Mesendoderm (in vitro differentiated cells): ENCODE results near the gene RASA4B.
"Not testable (repeated sequence)": the region's sequence is repeated elsewhere in the genome, so short reads cannot be mapped to it uniquely, and the experiment has no call there.

ENCODE experiments used
- DNase-seq: peaks from one replicate; pipeline ENCODE4 v3.0.0; 2013
- H2AK5ac ChIP-seq: 2 replicates; pipeline ENCODE4 v1.6.1; 2013; ENCODE audit warnings: low read length, inconsistent platforms
- H2BK120ac ChIP-seq: 2 replicates; pipeline ENCODE4 v1.6.1; 2013; ENCODE audit warnings: low read depth, mild to moderate bottlenecking, low read length, moderate library complexity, mixed read lengths
- H2BK15ac ChIP-seq: replicated peaks from 2 replicates; pipeline ENCODE4 v1.6.1; 2013; ENCODE audit warnings: low read depth, mild to moderate bottlenecking, moderate library complexity
- H2BK5ac ChIP-seq: 2 replicates; pipeline ENCODE4 v1.6.1; 2013; ENCODE audit warnings: low read length, inconsistent platforms
- H3K18ac ChIP-seq: 2 replicates; pipeline ENCODE4 v1.6.1; 2013; ENCODE audit warnings: mild to moderate bottlenecking, low read length, mixed read lengths
- H3K23ac ChIP-seq: one replicate; pipeline ENCODE4 v1.6.1; 2013; ENCODE audit warnings: low read length
- H3K27ac ChIP-seq: 2 replicates; pipeline ENCODE4 v1.5.1; 2013; ENCODE audit warnings: low read depth, mild to moderate bottlenecking, inconsistent platforms, low read length, moderate library complexity
- H3K27me3 ChIP-seq: 2 replicates; pipeline ENCODE4 v1.6.1; 2013; ENCODE audit warnings: low read length, control low read depth, mild to moderate bottlenecking, inconsistent platforms; ENCODE audit not compliant: insufficient read depth, poor library complexity
- H3K36me3 ChIP-seq: 2 replicates; pipeline ENCODE4 v1.6.1; 2013; ENCODE audit warnings: low read length, inconsistent platforms; ENCODE audit not compliant: control insufficient read depth, insufficient read depth
- H3K4ac ChIP-seq: one replicate; pipeline ENCODE4 v1.6.1; 2013; ENCODE audit warnings: low read depth, mild to moderate bottlenecking, low read length, moderate library complexity
- H3K4me1 ChIP-seq: 2 replicates; pipeline ENCODE4 v1.6.1; 2013; ENCODE audit warnings: low read depth, low read length, inconsistent platforms; ENCODE audit not compliant: control insufficient read depth
- H3K4me2 ChIP-seq: 2 replicates; pipeline ENCODE4 v1.6.1; 2013; ENCODE audit warnings: low read length
- H3K4me3 ChIP-seq: 2 replicates; pipeline ENCODE4 v1.5.1; 2013; ENCODE audit warnings: mild to moderate bottlenecking, low read length
- H3K56ac ChIP-seq: one replicate; pipeline ENCODE4 v1.6.1; 2013; ENCODE audit warnings: low read length
- H3K79me1 ChIP-seq: 2 replicates; pipeline ENCODE4 v1.6.1; 2013; ENCODE audit warnings: low read length, inconsistent platforms
- H3K79me2 ChIP-seq: 2 replicates; pipeline ENCODE4 v1.6.1; 2013; ENCODE audit warnings: mild to moderate bottlenecking, low read length; ENCODE audit not compliant: control insufficient read depth, insufficient read depth
- H3K9ac ChIP-seq: 2 replicates; pipeline ENCODE4 v1.6.1; 2013; ENCODE audit warnings: low read length, inconsistent platforms
- H4K5ac ChIP-seq: one replicate; pipeline ENCODE4 v1.6.1; 2013; ENCODE audit warnings: low read length
- H4K8ac ChIP-seq: one replicate; pipeline ENCODE4 v1.6.1; 2013; ENCODE audit warnings: low read depth, mild to moderate bottlenecking, control low read depth, low read length, moderate library complexity
- WGBS: extraction: QIAGEN DNeasy Blood & Tissue Kit; methylation state at CpG from one replicate; pipeline ENCODE4 v1.1.7; 2013; ENCODE audit warnings: low lambda C conversion rate, missing lambda C conversion rate; ENCODE audit not compliant: insufficient coverage; ENCODE audit errors: extremely low coverage; 5-methylcytosine and 5-hydroxymethylcytosine counted together

The RASA4B gene

GRCh38 chr7:102455596-102455995 is 62.0 kb downstream of the RASA4B start:
- DNase-seq = no peak

GRCh38 chr7:102454932-102455331 is 62.6 kb downstream of the RASA4B start:
- not testable (repeated sequence) for H3K79me2 ChIP-seq, H2BK120ac ChIP-seq, H3K36me3 ChIP-seq, H3K9ac ChIP-seq, H2AK5ac ChIP-seq, H3K27me3 ChIP-seq, H3K18ac ChIP-seq, DNase-seq, H3K23ac ChIP-seq, H3K4ac ChIP-seq, H3K79me1 ChIP-seq, H3K4me1 ChIP-seq, H3K56ac ChIP-seq, H3K27ac ChIP-seq, H2BK15ac ChIP-seq, H4K5ac ChIP-seq, H3K4me2 ChIP-seq, H3K4me3 ChIP-seq, H4K8ac ChIP-seq, H2BK5ac ChIP-seq
- no CpG with 5 or more reads among the region's 10 CpGs for WGBS

More at GRCh38 chr7:102455596-102455995, 62.0 kb downstream of the RASA4B start:
- H2BK15ac ChIP-seq = no peak overlapping the region
- H2BK120ac ChIP-seq = no peak overlapping the region
- no peak overlapping the region for H3K4ac ChIP-seq
- no peaks in the 10 kb centered on the region for H3K79me1 ChIP-seq
- H3K36me3 ChIP-seq = peaks cover 5% of the 10 kb centered on the region
- no peak overlapping the region for H2AK5ac ChIP-seq
- H2BK5ac ChIP-seq = no peak overlapping the region
- H3K79me2 ChIP-seq = no peaks in the 10 kb centered on the region
- no peak overlapping the region for H3K18ac ChIP-seq
- WGBS = no CpG with 5 or more reads among the region's 11 CpGs
- no peak overlapping the region for H3K56ac ChIP-seq
- no peaks in the 10 kb centered on the region for H3K27me3 ChIP-seq
- H3K27ac ChIP-seq = no peak overlapping the region
- no peak overlapping the region for H4K5ac ChIP-seq
- H3K4me3 ChIP-seq = no peak overlapping the region
- no peak overlapping the region for H4K8ac ChIP-seq
- no peak overlapping the region for H3K9ac ChIP-seq
- H3K23ac ChIP-seq = no peak overlapping the region
- no peak overlapping the region for H3K4me2 ChIP-seq
- no peaks in the 10 kb centered on the region for H3K4me1 ChIP-seq

GRCh38 chr7:102454468-102454867 is 63.1 kb downstream of the RASA4B start:
- Histone ChIP-seq H3K56ac (no peak overlapping the region), H2BK5ac (no peak overlapping the region), H2AK5ac (no peak overlapping the region), H3K9ac (no peak overlapping the region), H2BK120ac (no peak overlapping the region), H3K79me2 (no peaks in the 10 kb centered on the region), H3K36me3 (peaks cover 5% of the 10 kb centered on the region), H3K18ac (no peak overlapping the region), H3K79me1 (no peaks in the 10 kb centered on the region), H4K8ac (no peak overlapping the region), H2BK15ac (no peak overlapping the region), H3K23ac (no peak overlapping the region), H3K4ac (no peak overlapping the region), H3K4me3 (no peak overlapping the region), H3K4me2 (no peak overlapping the region), H3K4me1 (no peaks in the 10 kb centered on the region), H4K5ac (no peak overlapping the region), H3K27ac (no peak overlapping the region), H3K27me3 (no peaks in the 10 kb centered on the region)
- DNase-seq = no peak
- no CpG with 5 or more reads among the region's 12 CpGs for WGBS

- Histone ChIP-seq H3K9ac (no peak overlapping the region), H3K23ac (no peak overlapping the region), H3K4me1 (no peaks in the 10 kb centered on the region), H2AK5ac (no peak overlapping the region), H2BK15ac (no peak overlapping the region), H4K8ac (no peak overlapping the region), H3K79me2 (no peaks in the 10 kb centered on the region), H3K27ac (no peak overlapping the region), H3K36me3 (peaks cover 2% of the 10 kb centered on the region), H2BK5ac (no peak overlapping the region), H3K18ac (no peak overlapping the region), H3K4ac (no peak overlapping the region), H4K5ac (no peak overlapping the region), H3K4me3 (no peak overlapping the region), H3K27me3 (no peaks in the 10 kb centered on the region), H2BK120ac (no peak overlapping the region), H3K79me1 (no peaks in the 10 kb centered on the region), H3K4me2 (no peak overlapping the region), H3K56ac (no peak overlapping the region)
- no CpG with 5 or more reads among the region's 7 CpGs for WGBS
- DNase-seq = no peak
These were observed 64.3 kb downstream of the RASA4B start for GRCh38 chr7:102453319-102453718.

- peaks cover 2% of the 10 kb centered on the region for H3K36me3 ChIP-seq
- no peak overlapping the region for H3K4me3 ChIP-seq
- H4K5ac ChIP-seq = no peak overlapping the region
- no peak overlapping the region for H3K4me2 ChIP-seq
- H2AK5ac ChIP-seq = no peak overlapping the region
- H3K4ac ChIP-seq = no peak overlapping the region
- no peaks in the 10 kb centered on the region for H3K79me1 ChIP-seq
- no peaks in the 10 kb centered on the region for H3K4me1 ChIP-seq
- no peaks in the 10 kb centered on the region for H3K79me2 ChIP-seq
- WGBS = no CpG with 5 or more reads among the region's 6 CpGs
- H4K8ac ChIP-seq = no peak overlapping the region
- DNase-seq = no peak
- no peak overlapping the region for H3K18ac ChIP-seq
- no peaks in the 10 kb centered on the region for H3K27me3 ChIP-seq
- H2BK5ac ChIP-seq = no peak overlapping the region
- no peak overlapping the region for H3K56ac ChIP-seq
- H2BK15ac ChIP-seq = no peak overlapping the region
- H3K27ac ChIP-seq = no peak overlapping the region
- H3K23ac ChIP-seq = no peak overlapping the region
- no peak overlapping the region for H2BK120ac ChIP-seq
- H3K9ac ChIP-seq = no peak overlapping the region
These were observed 65.1 kb downstream of the RASA4B start for GRCh38 chr7:102452451-102452850.

- no peak overlapping the region for H3K27ac ChIP-seq
- no peaks in the 10 kb centered on the region for H3K4me1 ChIP-seq
- H3K56ac ChIP-seq = no peak overlapping the region
- no peak overlapping the region for H3K4ac ChIP-seq
- H2BK5ac ChIP-seq = no peak overlapping the region
- no peak overlapping the region for H4K5ac ChIP-seq
- no peak overlapping the region for H3K9ac ChIP-seq
- no peak overlapping the region for H2BK120ac ChIP-seq
- no peaks in the 10 kb centered on the region for H3K79me1 ChIP-seq
- no peak overlapping the region for H3K4me3 ChIP-seq
- no peak overlapping the region for H2AK5ac ChIP-seq
- no peak overlapping the region for H3K4me2 ChIP-seq
- H3K27me3 ChIP-seq = no peaks in the 10 kb centered on the region
- no peak overlapping the region for H2BK15ac ChIP-seq
- no peak overlapping the region for H4K8ac ChIP-seq
- no peaks in the 10 kb centered on the region for H3K36me3 ChIP-seq
- WGBS = no CpG with 5 or more reads among the region's 23 CpGs
- no peak overlapping the region for H3K18ac ChIP-seq
- no peak for DNase-seq
- H3K79me2 ChIP-seq = no peaks in the 10 kb centered on the region
- H3K23ac ChIP-seq = no peak overlapping the region
These were observed 66.1 kb downstream of the RASA4B start for GRCh38 chr7:102451371-102452054.
